GM12874 (cell line): Measurements from ENCODE around the gene HSD17B12.

ENCODE experiments used
- CTCF ChIP-seq: IDR thresholded peaks from 2 replicates; pipeline ENCODE4 v1.5.1; 2011; ENCODE audit warnings: low read depth, mild to moderate bottlenecking, control low read depth, low read length, moderate library complexity; ENCODE audit not compliant: insufficient read depth

Gene HSD17B12

GRCh38 chr11:43868852-43869567 lies 188.5 kb downstream of the HSD17B12 start:
- no peak for TF ChIP-seq CTCF

GRCh38 chr11:43871051-43871450 lies 190.5 kb downstream of the HSD17B12 start:
- no peak for TF ChIP-seq CTCF

GRCh38 chr11:43872995-43873394 lies 192.5 kb downstream of the HSD17B12 start:
- TF ChIP-seq CTCF = no peak

- no peak for TF ChIP-seq CTCF
These were observed 193.5 kb downstream of the HSD17B12 start for GRCh38 chr11:43874078-43874477.

GRCh38 chr11:43874738-43875137 lies 194.2 kb downstream of the HSD17B12 start:
- no peak for TF ChIP-seq CTCF

- no peak for TF ChIP-seq CTCF
These were observed 199.5 kb downstream of the HSD17B12 start for GRCh38 chr11:43879789-43880639.

- no peak for TF ChIP-seq CTCF
These were observed 200.2 kb downstream of the HSD17B12 start, which contains the start of gene ALKBH3 for GRCh38 chr11:43880640-43881159. ALKBH3 (plus strand) TSS chr11:43880831; CDS start chr11:43882653, 1,822 bp downstream.
